ENCODE measurements around the gene PCGF5. TPM values are rescaled to one million over a fixed set of nuclear protein-coding genes. Genes with fewer than 3 reads are reported as not detected.
A peak's percentile ranks its signal among the peaks of the same experiment; 100 is the strongest.

The PCGF5 gene
- total and polyA plus RNA-seq, 9 of the 15 experiments (the other 6 are each of a cell fraction or from before 2014, with no cell fraction given), result 10.9 to 40.0 (median 20.3) TPM

GRCh38 chr10:91312382-91312733, 91.9 kb downstream of the PCGF5 start:
- peak; percentile 69 for ATAC-seq
- peak; percentile 71 for FAIRE-seq
- WGBS (ENCODE audit: insufficient coverage, low coverage, missing lambda C conversion rate), result 7% methylated on average over 2 of the region's 2 CpGs
- TF ChIP-seq ATF7 (IDR thresholded peaks at IDR 0.05) (peak; percentile 30; the same call in 1 of the 2 replicates), SNRNP70 (optimal IDR thresholded peaks at IDR 0.05; ENCODE audit: low read depth, low read length) (no peak), CBFA2T3 (IDR thresholded peaks at IDR 0.05) (peak; percentile 76), TEAD4 (IDR thresholded peaks at IDR 0.05; ENCODE audit: low read length) (peak; percentile 59), TEAD4 (CRISPR knock-in tag; IDR thresholded peaks at IDR 0.05; ENCODE audit: borderline replicate concordance) (no peak), ZNF639 (CRISPR knock-in tag; conservative IDR thresholded peaks at IDR 0.05 in 1 of 2, IDR thresholded peaks at IDR 0.05 in 1 of 2) (no peak), RCOR1 (IDR thresholded peaks at IDR 0.05; ENCODE audit: borderline replicate concordance in 1 of 2, low read depth in 2 of 2, low read length in 2 of 2) (0 out of 4 replicates have a peak, but pooled peaks of 1 of the 2 experiments have one; percentile 21), ZNF140 (CRISPR knock-in tag; IDR thresholded peaks at IDR 0.05) (no peak), C11orf30 (IDR thresholded peaks at IDR 0.05; ENCODE audit: low read depth) (peak; percentile 65), SUPT5H (IDR thresholded peaks at IDR 0.05) (no peak), NCOR1 (IDR thresholded peaks at IDR 0.05) (peak; percentile 66), KDM4B (IDR thresholded peaks at IDR 0.05; ENCODE audit: borderline replicate concordance in 2 of 2, low read depth in 1 of 2) (no peak), TAL1 (IDR thresholded peaks at IDR 0.05) (peak; percentile 62; the same call in 1 of the 2 replicates), JUND (IDR thresholded peaks at IDR 0.05; ENCODE audit: borderline replicate concordance, low read depth, low read length) (peak; percentile 32; the same call in 1 of the 2 replicates), JUND (tag; IDR thresholded peaks at IDR 0.05; ENCODE audit: borderline replicate concordance, low read depth, low read length) (no peak), PKNOX1 (IDR thresholded peaks at IDR 0.05) (0 out of 2 replicates have a peak, but pooled peaks have one; percentile 36), MEIS2 (IDR thresholded peaks at IDR 0.05; ENCODE audit: partially characterized antibody) (peak; percentile 53), FOSL1 (tag; conservative IDR thresholded peaks at IDR 0.05) (peak; percentile 52; the same call in 1 of the 2 replicates), CBFA2T2 (conservative IDR thresholded peaks at IDR 0.05) (peak; percentile 58), NFYB (IDR thresholded peaks at IDR 0.05; ENCODE audit: extremely low read depth, insufficient read length) (peak; percentile 35)
- TF ChIP-seq, protein P1, sequence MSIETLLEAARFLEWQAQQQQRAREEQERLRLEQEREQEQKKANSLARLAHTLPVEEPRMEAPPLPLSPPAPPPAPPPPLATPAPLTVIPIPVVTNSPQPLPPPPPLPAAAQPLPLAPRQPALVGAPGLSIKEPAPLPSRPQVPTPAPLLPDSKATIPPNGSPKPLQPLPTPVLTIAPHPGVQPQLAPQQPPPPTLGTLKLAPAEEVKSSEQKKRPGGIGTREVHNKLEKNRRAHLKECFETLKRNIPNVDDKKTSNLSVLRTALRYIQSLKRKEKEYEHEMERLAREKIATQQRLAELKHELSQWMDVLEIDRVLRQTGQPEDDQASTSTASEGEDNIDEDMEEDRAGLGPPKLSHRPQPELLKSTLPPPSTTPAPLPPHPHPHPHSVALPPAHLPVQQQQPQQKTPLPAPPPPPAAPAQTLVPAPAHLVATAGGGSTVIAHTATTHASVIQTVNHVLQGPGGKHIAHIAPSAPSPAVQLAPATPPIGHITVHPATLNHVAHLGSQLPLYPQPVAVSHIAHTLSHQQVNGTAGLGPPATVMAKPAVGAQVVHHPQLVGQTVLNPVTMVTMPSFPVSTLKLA (conservative IDR thresholded peaks at IDR 0.05), result peak in 1 of 2 experiments; percentile 31; a peak in 1 of 4 replicates

More at GRCh38 chr10:91312382-91312733, 91.9 kb downstream of the PCGF5 start:
- no peaks in the 10 kb centered on the region for H3K27me3 ChIP-seq (ENCODE audit: control insufficient read depth in 2 of 2, insufficient read depth in 2 of 2, low read length in 2 of 2)
- no peaks in the 10 kb centered on the region for H3K9me3 ChIP-seq (replicated peaks; ENCODE audit: control insufficient read depth, insufficient read depth, low read depth, low read length)
- no peak overlapping the region; the same call in 2 of the 3 replicates for H3K27ac ChIP-seq (ENCODE audit: extremely low read depth, low read depth, low read length)
- POLR2A ChIA-PET, result no interaction called here
- no peak overlapping the region for H2AFZ ChIP-seq (ENCODE audit: low read depth, low read length)
- peak overlapping the region; percentile 46; the same call in 1 of the 2 replicates for H3K4me2 ChIP-seq (ENCODE audit: insufficient read depth, low read length)
- intact Hi-C loops (cut with micrococcal nuclease), result no loop called here
- CTCF ChIA-PET (ENCODE audit: low intra/inter-chr PET ratio), result no interaction called here
- H3K79me2 ChIP-seq (ENCODE audit: control insufficient read depth, insufficient read depth, low read length), result no peaks in the 10 kb centered on the region
- no peaks in the 10 kb centered on the region for H3K36me3 ChIP-seq (ENCODE audit: control insufficient read depth, insufficient read depth, low read length)
- peaks cover 6 to 10% of the 10 kb centered on the region in 2 experiments; a peak in 3 of 5 replicates for H3K4me1 ChIP-seq (replicated peaks in 1 of 2; ENCODE audit: control insufficient read depth in 2 of 2, insufficient read depth in 2 of 2, low read length in 2 of 2)
- peak; percentile 40 to 57 (median 47) for DNase-seq (ENCODE audit: extremely low read depth in 1 of 4, low spot score in 3 of 4)
- no peaks in the 10 kb centered on the region for H4K20me1 ChIP-seq (replicated peaks; ENCODE audit: control insufficient read depth, insufficient read depth, low read length)
- H3K9me1 ChIP-seq (ENCODE audit: control insufficient read depth, insufficient read depth, low read length), result no peaks in the 10 kb centered on the region
- no peak overlapping the region for H3K4me3 ChIP-seq
- H3K9ac ChIP-seq (ENCODE audit: insufficient read depth in 1 of 2, low read depth in 2 of 2, low read length in 2 of 2), result peak overlapping the region in 1 of 2 experiments; percentile 31; a peak in 2 of 4 replicates
- no TSS peak for BruUV-seq (replicated peaks)
- in situ Hi-C loops (cut with MboI), result no loop called here
